Measurements from ENCODE around the gene ITPR2.

ITPR2 gene

DNA sequence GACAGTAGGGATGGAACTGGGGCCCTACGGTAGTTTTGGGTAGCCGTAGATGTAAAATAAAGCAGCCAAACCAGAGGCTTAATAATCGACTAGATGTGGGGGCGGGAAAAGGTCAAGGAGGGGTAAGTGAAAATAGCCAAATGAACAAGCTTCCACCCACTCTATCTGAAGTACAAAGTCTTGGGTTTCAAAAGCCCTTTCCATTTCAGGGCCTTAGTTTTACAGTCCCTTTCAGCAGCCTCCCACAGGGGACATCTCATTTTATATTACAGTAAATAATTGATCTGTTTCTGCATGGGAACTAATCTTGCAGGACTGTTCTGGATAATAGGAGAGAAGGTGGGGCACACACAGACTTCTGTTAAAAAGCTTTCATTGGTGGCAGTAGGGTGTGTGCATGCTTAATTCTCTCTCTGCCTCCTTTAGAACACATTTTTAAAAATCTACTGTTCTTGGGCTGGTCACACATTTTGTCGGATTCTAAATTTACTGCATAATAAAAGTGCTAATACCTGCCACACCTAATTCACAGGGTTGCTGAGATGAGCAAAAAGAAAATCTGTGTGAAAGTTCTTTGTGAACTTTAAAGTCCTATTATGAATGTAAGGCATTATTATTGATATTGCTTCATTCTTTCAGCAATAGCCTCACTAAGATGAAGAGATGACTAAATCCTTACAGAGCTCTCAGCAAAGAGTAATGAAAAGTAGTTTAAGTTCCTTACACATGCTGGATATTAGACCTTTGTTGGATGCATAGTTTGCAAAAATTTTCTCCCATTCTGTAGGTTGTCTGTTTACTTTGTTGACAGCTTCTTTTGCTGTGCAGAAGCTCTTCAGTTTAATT is 104.6 kb downstream of the ITPR2 start:
- no peak for DNase-seq

DNA sequence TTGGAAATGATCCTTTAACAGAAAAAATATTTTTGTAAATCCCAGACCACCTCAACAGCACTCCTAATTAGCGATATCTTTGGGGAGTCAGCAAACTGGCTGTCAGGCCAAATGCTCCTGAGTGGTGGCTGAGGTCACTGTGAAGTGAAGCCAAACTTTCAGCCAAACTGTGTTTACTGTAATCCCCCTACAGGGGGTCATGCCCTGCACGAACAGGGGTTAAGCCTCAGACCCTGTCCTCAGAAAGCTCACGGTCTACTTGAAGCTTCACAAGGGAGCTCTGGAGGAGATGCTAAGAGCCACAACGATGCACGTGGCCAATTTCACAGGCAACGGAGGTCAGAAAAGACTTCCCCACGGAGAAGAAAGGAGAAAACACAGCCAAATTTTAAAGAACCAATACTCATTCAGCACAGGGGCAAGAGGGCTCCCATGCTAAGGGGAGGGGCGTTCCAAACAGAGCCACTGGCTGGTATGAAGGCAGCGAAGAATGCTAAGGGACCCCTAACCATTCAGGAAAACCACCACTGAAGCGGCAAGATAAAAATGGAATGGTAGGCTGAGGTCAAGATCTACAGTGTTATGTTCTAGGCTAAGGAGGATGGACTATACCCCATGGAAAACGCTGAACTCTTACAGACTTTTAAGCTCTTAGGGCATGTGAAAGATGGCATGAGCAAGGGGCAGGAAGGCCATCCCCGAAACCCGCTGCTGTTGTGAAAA is 105.4 kb downstream of the ITPR2 start:
- DNase-seq = no peak

GRCh38 chr12:26726956-26727355 is 106.0 kb downstream of the ITPR2 start:
- no peak for DNase-seq

DNA sequence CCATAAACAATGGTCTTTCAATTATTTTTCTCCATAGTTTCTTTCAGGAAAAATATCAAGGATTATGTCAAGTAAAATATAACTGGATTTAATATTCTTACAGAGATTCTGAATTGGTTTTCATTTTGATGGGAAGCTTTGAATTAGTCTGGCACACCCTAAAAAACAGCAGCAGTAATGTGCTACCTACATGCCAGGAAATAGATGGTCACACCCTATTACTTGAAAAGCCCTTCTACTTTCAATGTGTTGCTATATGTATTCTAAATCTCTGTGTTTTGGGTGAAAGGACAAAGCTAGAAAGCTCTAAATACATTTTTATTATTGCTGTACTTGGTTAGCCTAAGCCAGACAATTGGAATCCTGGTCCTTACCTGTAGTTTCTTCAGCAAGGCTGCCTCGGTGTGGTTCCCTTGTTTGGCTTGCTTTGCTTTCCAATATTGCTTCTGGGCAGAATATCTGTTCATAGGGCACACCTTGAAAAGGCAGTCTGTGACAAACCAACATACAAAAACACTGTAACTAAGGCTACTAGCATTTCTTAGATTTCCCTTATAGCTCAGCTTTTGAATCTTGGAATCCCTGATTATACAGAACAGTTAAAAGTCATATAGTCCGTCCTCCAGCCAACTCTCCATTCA is 107.6 kb downstream of the ITPR2 start:
- no peak for DNase-seq

GRCh38 chr12:26724309-26724702 is 108.7 kb downstream of the ITPR2 start:
- no peak for DNase-seq

DNA sequence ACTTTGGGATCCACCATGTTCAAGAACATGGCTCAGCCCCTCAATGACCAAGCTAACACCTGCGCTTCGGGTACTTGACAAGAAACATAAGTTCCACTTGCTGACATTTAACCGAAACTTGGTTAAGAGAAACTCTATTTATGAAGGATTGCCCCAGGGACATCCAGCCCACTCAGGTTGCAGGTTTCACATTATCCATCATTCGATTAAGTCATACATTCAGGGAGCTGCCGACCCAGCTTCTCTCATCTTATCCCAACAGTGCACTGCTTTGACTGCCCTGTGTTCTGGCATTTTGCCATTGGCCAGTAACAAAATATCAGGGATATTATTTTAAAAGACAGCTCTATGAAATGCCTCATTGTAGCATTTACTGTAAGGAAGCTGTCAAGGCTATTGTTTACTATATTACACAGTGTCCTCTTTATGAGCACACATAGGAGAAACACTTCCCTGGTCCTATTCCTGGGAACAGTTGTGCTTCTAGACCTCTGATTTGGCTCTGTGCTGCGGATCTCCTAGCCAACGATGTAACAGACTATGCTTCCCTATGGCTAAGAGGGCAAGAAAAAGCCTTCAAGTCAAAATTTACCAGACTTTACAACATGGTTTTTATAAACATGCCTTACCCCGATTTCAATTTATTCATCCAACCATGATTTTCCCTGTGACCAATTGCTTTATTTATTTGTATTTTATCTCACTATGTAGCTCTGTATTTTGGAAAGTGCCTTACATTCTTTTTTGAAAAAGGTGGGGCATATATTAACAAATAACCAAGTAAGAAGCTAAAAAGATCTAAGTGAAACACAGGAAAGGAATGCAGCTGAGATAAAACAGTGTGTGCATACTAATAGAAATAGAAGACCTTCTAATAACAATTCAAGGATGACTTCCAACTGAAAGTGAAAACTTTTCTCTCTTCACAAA is 109.3 kb downstream of the ITPR2 start:
- DNase-seq = no peak

DNA sequence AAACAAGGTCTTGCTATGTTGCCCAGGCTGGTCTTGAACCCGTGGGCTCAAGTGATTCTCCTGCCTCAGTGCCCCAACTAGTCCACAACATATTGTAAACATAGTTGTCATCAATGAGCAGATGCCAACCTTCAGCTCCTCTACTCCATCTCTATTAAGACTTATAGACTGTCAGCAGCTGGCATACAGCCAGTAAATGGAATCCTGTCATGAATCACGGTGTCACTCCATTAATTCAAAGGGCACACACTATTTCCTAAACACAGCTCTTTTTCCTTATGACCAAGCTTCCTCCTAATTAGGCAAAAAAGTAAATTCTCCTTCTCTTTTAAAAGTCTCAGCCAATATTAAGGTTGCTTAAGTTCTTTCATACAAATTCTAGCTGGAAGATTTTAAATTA is 111.2 kb downstream of the ITPR2 start:
- DNase-seq = peak; percentile 95

DNA sequence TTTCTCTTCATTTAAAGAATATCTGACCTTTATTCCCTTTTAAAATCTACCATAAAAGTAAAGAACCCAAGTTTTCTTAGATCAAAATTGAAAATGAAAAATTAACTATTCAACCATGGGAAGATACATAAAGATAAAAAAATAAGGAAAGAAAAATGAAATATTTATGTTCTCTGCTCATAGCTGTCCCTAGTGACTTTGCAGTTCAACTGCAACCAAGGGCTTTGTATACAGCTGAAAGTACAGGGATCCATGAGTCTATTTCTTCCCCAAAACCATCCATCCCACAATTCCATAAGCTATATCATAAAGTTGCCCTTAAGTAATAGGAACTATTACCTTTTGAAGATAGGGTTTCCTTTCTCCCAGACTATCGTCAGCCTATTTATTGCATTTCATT is 113.1 kb downstream of the ITPR2 start:
- DNase-seq = no peak

DNA sequence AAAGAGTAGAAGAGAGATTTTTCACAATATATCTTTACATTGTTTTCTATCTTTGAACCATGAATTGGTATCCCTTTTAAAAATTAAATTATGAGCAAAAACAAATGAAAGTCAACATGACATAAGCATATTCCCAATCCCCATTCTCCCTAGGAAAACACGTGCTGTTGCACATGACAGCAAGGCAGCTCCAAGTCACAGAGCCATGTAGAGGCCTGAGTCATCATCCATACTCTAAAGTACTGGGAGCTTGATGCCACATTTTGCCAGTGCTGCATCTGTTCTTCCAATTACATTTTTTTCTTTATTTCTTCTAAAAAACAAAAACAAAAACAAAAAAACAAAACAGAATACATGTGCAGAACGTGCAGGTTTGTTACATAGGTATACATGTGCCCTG is 115.2 kb downstream of the ITPR2 start:
- DNase-seq = no peak

DNA sequence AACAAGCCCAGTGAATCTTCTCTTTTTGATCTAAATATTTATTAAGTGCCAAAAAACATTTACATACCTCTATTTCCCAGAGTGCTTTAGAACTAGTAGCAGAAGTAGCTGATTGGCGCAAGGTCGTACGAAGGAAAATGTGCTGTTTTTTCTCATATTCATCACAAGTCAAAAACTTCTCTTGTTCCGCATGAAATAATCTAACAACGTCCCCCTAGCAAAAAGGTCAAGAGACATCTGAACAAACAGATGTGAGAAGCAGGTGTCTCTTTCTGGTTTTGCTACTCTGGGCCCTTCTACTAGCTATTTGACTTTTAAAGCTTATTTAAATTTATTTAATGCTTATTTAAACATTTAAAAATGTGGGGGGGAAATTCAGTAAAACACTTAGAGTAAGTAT is 117.8 kb downstream of the ITPR2 start:
- no peak for DNase-seq

DNA sequence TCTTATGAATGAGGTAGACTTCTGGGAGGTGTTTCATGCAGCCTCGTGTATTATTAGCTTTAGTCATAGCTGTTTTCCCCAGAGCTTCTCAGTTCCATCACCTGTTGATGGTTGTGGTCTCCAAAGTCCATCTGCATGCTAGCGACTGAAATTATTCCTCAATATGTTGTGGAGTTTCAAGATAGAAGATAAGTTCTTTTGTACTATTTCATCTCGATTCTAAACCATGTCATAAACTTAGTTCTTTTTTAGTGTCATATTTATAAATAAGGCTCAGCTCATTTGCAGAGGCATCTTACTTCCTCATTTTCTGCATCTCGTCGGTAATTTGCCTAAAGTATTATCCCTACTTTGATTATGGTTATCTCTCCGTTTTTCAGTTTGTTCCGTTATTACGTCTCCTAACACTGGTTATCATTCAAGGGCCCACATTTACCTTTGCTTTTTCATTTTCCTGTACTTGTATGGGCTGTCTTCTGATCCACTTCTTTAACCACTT is 119.1 kb downstream of the ITPR2 start:
- DNase-seq = no peak

DNA sequence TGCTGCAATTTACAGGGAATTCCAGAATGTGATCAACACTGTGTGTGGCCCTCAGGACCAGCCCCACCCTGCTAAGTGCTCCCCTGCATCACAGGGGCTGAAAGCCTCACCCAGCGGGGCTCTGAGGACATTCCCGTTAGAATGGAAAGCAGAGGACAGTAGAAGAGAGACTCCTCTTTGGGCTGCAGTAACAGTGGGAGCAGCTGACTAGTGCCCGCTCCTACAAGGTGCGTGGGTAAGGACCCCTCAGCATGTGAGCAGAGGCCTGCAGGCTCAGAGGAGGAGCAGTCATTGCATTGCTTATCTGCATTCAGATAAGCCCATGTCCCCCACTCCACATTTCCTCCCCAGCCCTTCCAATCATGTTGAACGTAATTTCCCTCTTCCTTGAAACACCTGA is 120.1 kb downstream of the ITPR2 start:
- DNase-seq = no peak

- no peak for DNase-seq
These were observed 121.4 kb downstream of the ITPR2 start for GRCh38 chr12:26711569-26711968.

- peak; percentile 29 for DNase-seq
These were observed 121.9 kb downstream of the ITPR2 start for GRCh38 chr12:26711072-26711471.

DNA sequence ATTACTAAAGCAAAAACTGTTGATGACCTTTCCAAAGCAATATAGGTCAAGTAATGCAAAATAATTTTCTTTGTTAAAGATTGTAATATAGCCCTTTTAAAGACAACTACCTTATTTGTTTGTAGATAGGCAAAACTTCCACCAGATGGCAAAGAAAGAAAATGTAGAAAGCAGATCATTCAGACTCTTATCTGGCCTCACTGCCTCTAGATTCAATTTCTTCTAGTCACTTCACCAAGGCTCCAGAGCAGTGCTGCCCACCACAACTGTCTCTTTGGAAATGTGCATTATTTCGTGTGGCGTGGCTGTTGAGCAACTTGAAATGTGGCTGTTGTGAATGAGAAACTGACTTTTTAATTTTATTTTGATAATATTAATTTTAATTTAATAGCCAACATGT is 127.1 kb downstream of the ITPR2 start:
- DNase-seq = no peak

DNA sequence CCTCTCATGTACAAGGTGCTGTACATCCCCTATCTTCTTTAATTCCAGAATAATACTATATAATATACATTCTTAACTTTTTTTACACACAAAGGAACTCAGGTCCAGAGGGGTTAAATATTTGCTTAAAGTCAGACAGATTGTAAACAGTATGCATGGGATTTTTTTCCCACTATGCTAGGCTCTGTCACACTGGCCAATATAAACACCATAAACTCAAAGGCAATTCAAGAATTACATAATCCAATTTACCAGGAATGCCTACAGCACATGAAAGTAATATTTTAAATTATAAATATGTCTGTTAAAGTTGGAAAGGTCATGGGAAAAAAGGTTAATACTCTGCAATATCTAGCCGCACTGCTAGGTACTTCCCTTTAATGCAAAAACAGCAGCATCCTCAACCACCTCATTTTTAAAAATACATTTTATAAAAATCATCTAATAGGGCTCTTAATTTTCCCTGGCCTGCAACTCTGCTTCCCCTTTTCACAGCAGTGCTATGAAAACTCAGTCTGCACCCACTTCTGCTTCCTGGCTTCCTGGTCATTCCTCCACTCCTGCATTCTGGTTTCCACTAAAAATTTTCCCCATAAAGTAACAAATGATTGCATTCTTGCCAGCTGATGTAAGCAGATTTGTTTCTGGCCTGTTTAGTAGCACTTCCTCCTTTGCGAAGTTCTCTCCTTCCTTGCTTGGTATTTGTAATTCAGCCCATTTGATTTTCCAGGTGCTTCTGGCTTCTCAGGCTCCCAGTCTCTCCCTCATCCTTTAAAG is 128.1 kb downstream of the ITPR2 start:
- no peak for DNase-seq

GRCh38 chr12:26704214-26704613 is 128.8 kb downstream of the ITPR2 start:
- no peak for DNase-seq

- DNase-seq = no peak
These were observed 130.3 kb downstream of the ITPR2 start for GRCh38 chr12:26702741-26703140.

GRCh38 chr12:26701604-26702215 is 131.3 kb downstream of the ITPR2 start:
- peak; percentile 81 for DNase-seq

DNA sequence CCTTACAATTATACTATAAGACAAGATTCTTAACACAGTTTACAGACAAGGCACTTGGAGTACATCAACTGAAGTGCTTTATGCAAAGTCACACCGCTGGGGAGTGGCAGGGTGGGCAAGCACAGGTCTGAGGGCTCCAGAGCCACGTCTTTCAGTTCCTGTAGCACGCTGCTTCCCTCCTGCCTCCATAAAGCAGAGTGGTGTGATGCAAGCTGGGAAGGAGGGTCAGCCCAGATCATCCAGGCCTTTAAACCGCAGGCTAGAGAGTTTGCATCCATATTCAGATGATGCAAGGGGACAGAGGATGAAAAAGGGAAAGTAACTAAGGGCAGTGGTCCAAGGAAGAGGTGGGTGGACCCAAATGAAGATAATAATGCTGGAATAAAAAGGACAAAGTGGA is 132.6 kb downstream of the ITPR2 start:
- no peak for DNase-seq

- DNase-seq = no peak
These were observed 133.8 kb downstream of the ITPR2 start for GRCh38 chr12:26699237-26699636.

Measured in NCI-H82 (cell line).